IMR-90 (cell line): ENCODE results near the gene FNDC3B. TPM values are rescaled to one million over a fixed set of nuclear protein-coding genes. Genes with fewer than 3 reads are reported as not detected.

Experiments
- ATAC-seq: fragments of 200-7000 bp; cut with Tn5 transposase; 2 replicates; pipeline ENCODE4 v1.9.1; 2020; ENCODE audit warnings: low read depth, mild to moderate bottlenecking, moderate library complexity
- BruUV-seq: library from RNA; stranded (reverse); fragments of 400-500 nt; replicated peaks from 2 replicates; lab custom pipeline; 2021; lab: Mats Ljungman, UMichigan
- CTCF ChIA-PET: fragments of 300-600 bp; formaldehyde crosslinking; extraction: SDS; loops from one replicate; lab custom pipeline; 2021; ENCODE audit warnings: antibody characterized with exemption; lab: Yijun Ruan, JAX
- POLR2A ChIA-PET: fragments of 300-600 bp; sonication (Branson Sonifier 250); formaldehyde crosslinking; loops from one replicate; lab custom pipeline; 2022; ENCODE audit warnings: antibody characterized with exemption; ENCODE audit not compliant: unreplicated experiment; lab: Charles Lee
- DNase-seq: peaks from one replicate; pipeline ENCODE4 v3.0.0; 2013
- H2AFZ ChIP-seq: replicated peaks from 2 replicates; pipeline ENCODE3; 2013; ENCODE audit warnings: low read length, mild to moderate bottlenecking; ENCODE audit not compliant: poor library complexity
- H2AK5ac ChIP-seq: 2 replicates; pipeline ENCODE4 v1.6.1; 2013; ENCODE audit warnings: low read depth, low read length, inconsistent platforms
- H2AK9ac ChIP-seq: replicated peaks from 2 replicates; pipeline ENCODE3; 2013; ENCODE audit warnings: mild to moderate bottlenecking, low read depth, low read length, moderate library complexity; ENCODE audit not compliant: poor library complexity
- H2BK120ac ChIP-seq: 2 replicates; pipeline ENCODE4 v1.6.1; 2013; ENCODE audit warnings: low read depth, low read length, inconsistent platforms
- H2BK15ac ChIP-seq: 3 replicates; pipeline ENCODE4 v1.6.1; 2013; ENCODE audit warnings: low read depth, low read length, inconsistent platforms
- H2BK20ac ChIP-seq: 2 replicates; pipeline ENCODE4 v1.6.1; 2013; ENCODE audit warnings: low read depth, mild to moderate bottlenecking, inconsistent platforms, low read length, moderate library complexity
- H2BK5ac ChIP-seq: 2 replicates; pipeline ENCODE4 v1.6.1; 2013; ENCODE audit warnings: mild to moderate bottlenecking, low read depth, low read length, inconsistent platforms; ENCODE audit not compliant: poor library complexity, severe bottlenecking
- H3K14ac ChIP-seq: replicated peaks from 2 replicates; pipeline ENCODE4 v1.6.1; 2013; ENCODE audit warnings: low read depth, low read length, inconsistent platforms
- H3K18ac ChIP-seq: 2 replicates; pipeline ENCODE4 v1.6.1; 2013; ENCODE audit warnings: low read depth, low read length, control low read depth
- H3K23ac ChIP-seq: 2 replicates; pipeline ENCODE4 v1.6.1; 2013; ENCODE audit warnings: low read depth, low read length, inconsistent platforms
- H3K27ac ChIP-seq: 2 replicates; pipeline ENCODE4 v1.5.1; 2013; ENCODE audit warnings: mild to moderate bottlenecking, control low read depth, low read length; ENCODE audit not compliant: insufficient read depth
- H3K27me3 ChIP-seq: 2 replicates; pipeline ENCODE4 v1.6.1; 2013; ENCODE audit warnings: low read length; ENCODE audit not compliant: control insufficient read depth, insufficient read depth
- H3K36me3 ChIP-seq: 2 replicates; pipeline ENCODE4 v1.6.1; 2013; ENCODE audit warnings: low read length, mixed read lengths; ENCODE audit not compliant: control insufficient read depth, insufficient read depth
- H3K4ac ChIP-seq: 2 replicates; pipeline ENCODE4 v1.6.1; 2013; ENCODE audit warnings: low read depth, low read length, inconsistent platforms
- H3K4me1 ChIP-seq: 2 replicates; pipeline ENCODE4 v1.6.1; 2013; ENCODE audit warnings: low read length, mixed read lengths; ENCODE audit not compliant: control insufficient read depth, insufficient read depth
- H3K4me2 ChIP-seq: 2 replicates; pipeline ENCODE4 v1.6.1; 2013; ENCODE audit warnings: low read depth, mild to moderate bottlenecking, control low read depth, low read length, moderate library complexity
- H3K4me3 ChIP-seq: 2 replicates; pipeline ENCODE4 v1.5.1; 2013; ENCODE audit warnings: low read depth, mild to moderate bottlenecking, control low read depth, low read length, moderate library complexity; ENCODE audit not compliant: insufficient read depth
- H3K56ac ChIP-seq: 2 replicates; pipeline ENCODE4 v1.6.1; 2013; ENCODE audit warnings: low read length, inconsistent platforms; ENCODE audit not compliant: insufficient read depth; ENCODE audit errors: extremely low read depth
- H3K79me1 ChIP-seq, 2 experiments: 2 replicates each; pipeline ENCODE4 v1.6.1; 2013; ENCODE audit warnings: low read length in 2 of 2, inconsistent platforms in 1 of 2, low read depth in 1 of 2
- H3K9ac ChIP-seq: 2 replicates; pipeline ENCODE4 v1.6.1; 2013; ENCODE audit warnings: low read depth, low read length, control low read depth
- H3K9me1 ChIP-seq: 2 replicates; pipeline ENCODE4 v1.6.1; 2013; ENCODE audit warnings: low read length, inconsistent platforms; ENCODE audit not compliant: insufficient read depth
- H3K9me3 ChIP-seq: 2 replicates; pipeline ENCODE4 v1.6.1; 2013; ENCODE audit warnings: low read length; ENCODE audit not compliant: control insufficient read depth, insufficient read depth
- H4K20me1 ChIP-seq: 2 replicates; pipeline ENCODE4 v1.6.1; 2013; ENCODE audit warnings: low read length, inconsistent platforms; ENCODE audit not compliant: insufficient read depth
- H4K5ac ChIP-seq: 2 replicates; pipeline ENCODE4 v1.6.1; 2013; ENCODE audit warnings: mild to moderate bottlenecking, low read depth, low read length, control low read depth
- H4K8ac ChIP-seq, 2 experiments: 2 replicates each; pipeline ENCODE4 v1.6.1; 2013; ENCODE audit warnings: low read depth in 2 of 2, low read length in 2 of 2, control low read depth in 1 of 2, inconsistent platforms in 1 of 2
- H4K91ac ChIP-seq: 2 replicates; pipeline ENCODE4 v1.6.1; 2013; ENCODE audit warnings: low read depth, low read length, inconsistent platforms; ENCODE audit not compliant: insufficient read depth
- CEBPB ChIP-seq: IDR thresholded peaks from 2 replicates; pipeline ENCODE4 v1.6.1; 2012; ENCODE audit warnings: low read depth, low read length, improper control_type of control experiment
- RAD21 ChIP-seq: IDR thresholded peaks from 2 replicates; pipeline ENCODE4 v1.6.1; 2012; ENCODE audit warnings: low read length, improper control_type of control experiment
- WGBS, 2 experiments: methylation state at CpG; one replicate each; pipeline versions ENCODE4 v1.1.5 to v1.1.7; 2013; ENCODE audit warnings: missing lambda C conversion rate in 2 of 2; ENCODE audit not compliant: insufficient read length in 1 of 2; ENCODE audit errors: extremely low coverage in 2 of 2; 5-methylcytosine and 5-hydroxymethylcytosine counted together
- dilution Hi-C: fragments of 300-500 bp; cut with HindIII; formaldehyde crosslinking; loops from one replicate; pipeline ENCODE4 v1.14.3; 2018; ENCODE audit warnings: low sequenced_read_pairs; ENCODE audit not compliant: unreplicated experiment
- in situ Hi-C: fragments of 300-500 bp; cut with MboI; formaldehyde crosslinking; loops from 3 replicates; pipeline ENCODE4 v1.14.3; 2019; ENCODE audit warnings: low sequenced_read_pairs, inconsistent platforms, mixed read lengths
- intact Hi-C: fragments of 100-400 bp; cut with micrococcal nuclease; formaldehyde crosslinking; loops from 2 replicates; pipeline ENCODE4 v1.10.0; 2022
- polyA plus RNA-seq, 3 experiments: library from polyadenylated mRNA; depleted of rRNA; stranded (reverse); fragments of >200 nt; gene quantifications; 2 replicates each; pipeline ENCODE4 v1.2.3, GENCODE V29; 2012; ENCODE audit warnings: low replicate concordance in 1 of 3
- total RNA-seq: library from RNA; depleted of rRNA; stranded (reverse); fragments of >200 nt; gene quantifications from 2 replicates; pipeline ENCODE4 v1.2.3, GENCODE V29; 2012

Gene FNDC3B
- total and polyA plus RNA-seq, 2 of the 4 experiments (the other 2 are of a cell fraction), result 23.9 to 150 TPM

GRCh38 chr3:172185907-172186306 is 146.5 kb downstream of the FNDC3B start:
- no peak overlapping the region for H3K4ac ChIP-seq
- no peak overlapping the region for H2AK9ac ChIP-seq
- TF ChIP-seq RAD21, result no peak
- no peak for TF ChIP-seq CEBPB
- no TSS peak for BruUV-seq
- in situ Hi-C loops, result no loop called here
- no peak overlapping the region for H3K27ac ChIP-seq
- no peak overlapping the region for H3K18ac ChIP-seq
- no peak overlapping the region for H2AFZ ChIP-seq
- no peak overlapping the region for H2BK20ac ChIP-seq
- no peak overlapping the region for H2AK5ac ChIP-seq
- H2BK5ac ChIP-seq, result no peak overlapping the region
- H4K20me1 ChIP-seq, result peaks cover 80% of the 10 kb centered on the region
- DNase-seq (no peak), ATAC-seq (no peak)
- no peak overlapping the region for H3K4me3 ChIP-seq
- H4K5ac ChIP-seq, result no peak overlapping the region
- no peaks in the 10 kb centered on the region for H3K27me3 ChIP-seq
- no peak overlapping the region for H4K8ac ChIP-seq
- no peaks in the 10 kb centered on the region; the same call in 1 of the 2 replicates for H3K36me3 ChIP-seq
- CTCF ChIA-PET, result no interaction called here
- no peak overlapping the region for H2BK15ac ChIP-seq
- H4K91ac ChIP-seq, result no peak overlapping the region
- H3K56ac ChIP-seq, result no peak overlapping the region
- no CpG with 5 or more reads among the region's 2 CpGs for WGBS, 2 experiments
- no peak overlapping the region for H3K4me2 ChIP-seq
- peaks cover 27 to 86% of the 10 kb centered on the region in 2 experiments for H3K79me1 ChIP-seq
- no peak overlapping the region for H3K23ac ChIP-seq
- no peak overlapping the region for H3K9ac ChIP-seq
- H3K4me1 ChIP-seq, result peaks cover 10% of the 10 kb centered on the region
- H3K9me1 ChIP-seq, result peaks cover 14% of the 10 kb centered on the region
- POLR2A ChIA-PET, result no interaction called here
- no peak overlapping the region for H3K14ac ChIP-seq
- H2BK120ac ChIP-seq, result no peak overlapping the region
- no peaks in the 10 kb centered on the region for H3K9me3 ChIP-seq
- intact Hi-C loops, result no loop called here
- dilution Hi-C loops, result no loop called here
